ENCODE data around the gene ZNF565.

The ZNF565 gene

GRCh38 chr19:36149673-36150406 lies 64.6 kb downstream of the ZNF565 start:
- H3K9me3 ChIP-seq (ENCODE audit: control insufficient read depth, insufficient read depth, low read length) = no peaks in the 10 kb centered on the region
- H3K27me3 ChIP-seq (ENCODE audit: control insufficient read depth, insufficient read depth, low read length) = no peaks in the 10 kb centered on the region
- WGBS (ENCODE audit: insufficient coverage, insufficient read length) = no CpG with 5 or more reads among the region's 13 CpGs
- H3K36me3 ChIP-seq (ENCODE audit: control insufficient read depth, insufficient read depth, low read length) = peaks cover 30% of the 10 kb centered on the region
- DNase-seq (ENCODE audit: low read depth, low spot score) = no peak
- H3K27ac ChIP-seq (ENCODE audit: low read length) = no peak overlapping the region
- no peaks in the 10 kb centered on the region for H3K4me1 ChIP-seq (ENCODE audit: control insufficient read depth, insufficient read depth, low read length)
- H3K4me3 ChIP-seq (ENCODE audit: low read length) = no peak overlapping the region

GRCh38 chr19:36144624-36145023 lies 69.8 kb downstream of the ZNF565 start:
- Histone ChIP-seq H3K36me3 (ENCODE audit: control insufficient read depth, insufficient read depth, low read length) (peaks cover 27% of the 10 kb centered on the region), H3K4me1 (ENCODE audit: control insufficient read depth, insufficient read depth, low read length) (no peaks in the 10 kb centered on the region), H3K27me3 (ENCODE audit: control insufficient read depth, insufficient read depth, low read length) (no peaks in the 10 kb centered on the region), H3K4me3 (ENCODE audit: low read length) (no peak overlapping the region), H3K9me3 (ENCODE audit: control insufficient read depth, insufficient read depth, low read length) (no peaks in the 10 kb centered on the region), H3K27ac (ENCODE audit: low read length) (no peak overlapping the region)
- no peak for DNase-seq (ENCODE audit: low read depth, low spot score)
- no CpG with 5 or more reads among the region's 6 CpGs for WGBS (ENCODE audit: insufficient coverage, insufficient read length)

GRCh38 chr19:36142496-36142895 lies 72.0 kb downstream of the ZNF565 start:
- no peaks in the 10 kb centered on the region for H3K9me3 ChIP-seq (ENCODE audit: control insufficient read depth, insufficient read depth, low read length)
- no peak for DNase-seq (ENCODE audit: low read depth, low spot score)
- no peak overlapping the region for H3K27ac ChIP-seq (ENCODE audit: low read length)
- H3K4me3 ChIP-seq (ENCODE audit: low read length) = no peak overlapping the region
- H3K36me3 ChIP-seq (ENCODE audit: control insufficient read depth, insufficient read depth, low read length) = peaks cover 22% of the 10 kb centered on the region
- WGBS (ENCODE audit: insufficient coverage, insufficient read length) = no CpG with 5 or more reads among the region's 9 CpGs
- no peaks in the 10 kb centered on the region for H3K4me1 ChIP-seq (ENCODE audit: control insufficient read depth, insufficient read depth, low read length)
- H3K27me3 ChIP-seq (ENCODE audit: control insufficient read depth, insufficient read depth, low read length) = no peaks in the 10 kb centered on the region

DNA sequence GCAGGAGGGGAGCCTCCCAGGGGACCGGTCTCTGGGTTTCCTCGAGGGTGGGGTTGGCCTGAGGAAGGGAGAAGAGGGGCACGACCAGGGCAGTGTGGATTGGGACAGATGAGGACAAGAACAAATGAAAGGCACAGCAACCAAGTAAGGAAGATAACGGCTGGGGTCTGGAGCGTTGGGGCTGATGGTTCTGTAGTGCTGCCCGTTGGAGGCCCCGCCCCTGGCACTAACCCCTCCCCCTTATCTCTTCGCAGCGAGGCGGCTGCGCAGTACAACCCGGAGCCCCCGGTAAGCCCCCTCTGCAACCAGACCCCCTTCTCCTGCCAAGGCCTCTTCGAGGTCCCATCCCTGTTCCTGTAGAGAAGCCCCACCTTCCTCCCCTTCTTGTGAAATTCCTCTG lies 72.4 kb downstream of the ZNF565 start:
- Histone ChIP-seq H3K4me3 (ENCODE audit: low read length) (no peak overlapping the region), H3K9me3 (ENCODE audit: control insufficient read depth, insufficient read depth, low read length) (no peaks in the 10 kb centered on the region), H3K27ac (ENCODE audit: low read length) (no peak overlapping the region), H3K4me1 (ENCODE audit: control insufficient read depth, insufficient read depth, low read length) (no peaks in the 10 kb centered on the region), H3K27me3 (ENCODE audit: control insufficient read depth, insufficient read depth, low read length) (no peaks in the 10 kb centered on the region), H3K36me3 (ENCODE audit: control insufficient read depth, insufficient read depth, low read length) (peaks cover 21% of the 10 kb centered on the region)
- no peak for DNase-seq (ENCODE audit: low read depth, low spot score)
- WGBS (ENCODE audit: insufficient coverage, insufficient read length) = no CpG with 5 or more reads among the region's 14 CpGs

DNA sequence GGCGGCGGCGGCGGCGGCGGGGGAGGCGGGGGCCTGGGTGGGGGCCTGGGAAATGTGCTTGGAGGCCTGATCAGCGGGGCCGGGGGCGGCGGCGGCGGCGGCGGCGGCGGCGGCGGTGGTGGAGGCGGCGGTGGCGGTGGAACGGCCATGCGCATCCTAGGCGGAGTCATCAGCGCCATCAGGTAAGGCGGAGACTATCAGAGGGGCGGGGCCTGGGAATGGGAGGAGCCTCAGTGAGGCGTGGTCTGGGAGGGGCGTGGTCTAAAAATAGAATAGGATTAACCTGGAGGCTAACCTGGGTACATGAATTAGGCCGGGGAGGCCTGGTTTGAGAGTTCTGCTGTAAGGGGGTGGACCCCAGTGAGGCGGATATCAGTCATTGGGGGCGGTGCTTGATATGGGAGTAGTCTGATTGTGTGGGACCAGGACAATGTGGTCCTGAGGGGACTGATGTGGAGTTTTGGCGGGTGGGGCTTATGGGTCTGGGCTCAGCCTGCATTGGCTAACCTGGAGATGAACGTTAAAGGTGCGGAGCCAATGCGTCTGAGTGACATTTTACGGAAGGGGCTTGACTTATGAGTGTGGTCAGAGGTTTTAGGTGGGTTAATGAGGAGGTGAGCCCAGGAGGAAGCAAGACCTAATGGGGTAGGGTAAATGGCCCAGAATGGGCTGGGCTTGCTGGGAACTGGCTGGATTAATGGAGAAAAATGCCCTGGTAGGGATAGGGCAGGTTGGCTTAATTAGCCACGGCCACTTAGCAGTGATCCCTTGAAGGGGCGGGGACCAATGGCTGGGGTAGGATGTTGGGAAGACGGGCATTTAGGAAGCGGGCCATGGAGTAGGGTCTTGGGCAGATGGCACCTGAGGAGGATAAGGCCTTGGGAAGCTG lies 73.2 kb downstream of the ZNF565 start:
- no peaks in the 10 kb centered on the region for H3K4me1 ChIP-seq (ENCODE audit: control insufficient read depth, insufficient read depth, low read length)
- peak; percentile 87 for DNase-seq (ENCODE audit: low read depth, low spot score)
- H3K4me3 ChIP-seq (ENCODE audit: low read length) = peak overlapping the region; percentile 82; the same call in 1 of the 2 replicates
- H3K27me3 ChIP-seq (ENCODE audit: control insufficient read depth, insufficient read depth, low read length) = no peaks in the 10 kb centered on the region
- no CpG with 5 or more reads among the region's 42 CpGs for WGBS (ENCODE audit: insufficient coverage, insufficient read length)
- no peaks in the 10 kb centered on the region for H3K9me3 ChIP-seq (ENCODE audit: control insufficient read depth, insufficient read depth, low read length)
- no peak overlapping the region for H3K27ac ChIP-seq (ENCODE audit: low read length)
- H3K36me3 ChIP-seq (ENCODE audit: control insufficient read depth, insufficient read depth, low read length) = peaks cover 15% of the 10 kb centered on the region

GRCh38 chr19:36140304-36141038 lies 74.0 kb downstream of the ZNF565 start:
- H3K27me3 ChIP-seq (ENCODE audit: control insufficient read depth, insufficient read depth, low read length) = no peaks in the 10 kb centered on the region
- no CpG with 5 or more reads among the region's 31 CpGs for WGBS (ENCODE audit: insufficient coverage, insufficient read length)
- H3K4me1 ChIP-seq (ENCODE audit: control insufficient read depth, insufficient read depth, low read length) = no peaks in the 10 kb centered on the region
- peak overlapping the region; percentile 82 for H3K4me3 ChIP-seq (ENCODE audit: low read length)
- no peak overlapping the region for H3K27ac ChIP-seq (ENCODE audit: low read length)
- no peaks in the 10 kb centered on the region for H3K9me3 ChIP-seq (ENCODE audit: control insufficient read depth, insufficient read depth, low read length)
- H3K36me3 ChIP-seq (ENCODE audit: control insufficient read depth, insufficient read depth, low read length) = peaks cover 6% of the 10 kb centered on the region
- no peak for DNase-seq (ENCODE audit: low read depth, low spot score)

- peaks cover 5% of the 10 kb centered on the region; the same call in 1 of the 2 replicates for H3K36me3 ChIP-seq (ENCODE audit: control insufficient read depth, insufficient read depth, low read length)
- H3K27me3 ChIP-seq (ENCODE audit: control insufficient read depth, insufficient read depth, low read length) = no peaks in the 10 kb centered on the region
- peak; percentile 98 for DNase-seq (ENCODE audit: low read depth, low spot score)
- no CpG with 5 or more reads among the region's 75 CpGs for WGBS (ENCODE audit: insufficient coverage, insufficient read length)
- H3K27ac ChIP-seq (ENCODE audit: low read length) = no peak within 1 kb of the TSS
- H3K4me1 ChIP-seq (ENCODE audit: control insufficient read depth, insufficient read depth, low read length) = no peaks in the 10 kb centered on the region
- no peaks in the 10 kb centered on the region for H3K9me3 ChIP-seq (ENCODE audit: control insufficient read depth, insufficient read depth, low read length)
- H3K4me3 ChIP-seq (ENCODE audit: low read length) = peak within 1 kb of the TSS; percentile 82
These were observed 74.8 kb downstream of the ZNF565 start, which contains the start of gene CAPNS1 for GRCh38 chr19:36139473-36140303. TSS of gene CAPNS1 (plus strand) at chr19:36140066. CDS start at chr19:36141012, 946 bp downstream.

- Histone ChIP-seq H3K27ac (ENCODE audit: low read length) (no peak overlapping the region), H3K27me3 (ENCODE audit: control insufficient read depth, insufficient read depth, low read length) (no peaks in the 10 kb centered on the region), H3K36me3 (ENCODE audit: control insufficient read depth, insufficient read depth, low read length) (peaks cover 3% of the 10 kb centered on the region; the same call in 1 of the 2 replicates), H3K4me1 (ENCODE audit: control insufficient read depth, insufficient read depth, low read length) (no peaks in the 10 kb centered on the region), H3K4me3 (ENCODE audit: low read length) (peak overlapping the region; percentile 82), H3K9me3 (ENCODE audit: control insufficient read depth, insufficient read depth, low read length) (no peaks in the 10 kb centered on the region)
- no CpG with 5 or more reads among the region's 7 CpGs for WGBS (ENCODE audit: insufficient coverage, insufficient read length)
- DNase-seq (ENCODE audit: low read depth, low spot score) = no peak
These were observed 75.4 kb downstream of the ZNF565 start for GRCh38 chr19:36139120-36139472.

DNA sequence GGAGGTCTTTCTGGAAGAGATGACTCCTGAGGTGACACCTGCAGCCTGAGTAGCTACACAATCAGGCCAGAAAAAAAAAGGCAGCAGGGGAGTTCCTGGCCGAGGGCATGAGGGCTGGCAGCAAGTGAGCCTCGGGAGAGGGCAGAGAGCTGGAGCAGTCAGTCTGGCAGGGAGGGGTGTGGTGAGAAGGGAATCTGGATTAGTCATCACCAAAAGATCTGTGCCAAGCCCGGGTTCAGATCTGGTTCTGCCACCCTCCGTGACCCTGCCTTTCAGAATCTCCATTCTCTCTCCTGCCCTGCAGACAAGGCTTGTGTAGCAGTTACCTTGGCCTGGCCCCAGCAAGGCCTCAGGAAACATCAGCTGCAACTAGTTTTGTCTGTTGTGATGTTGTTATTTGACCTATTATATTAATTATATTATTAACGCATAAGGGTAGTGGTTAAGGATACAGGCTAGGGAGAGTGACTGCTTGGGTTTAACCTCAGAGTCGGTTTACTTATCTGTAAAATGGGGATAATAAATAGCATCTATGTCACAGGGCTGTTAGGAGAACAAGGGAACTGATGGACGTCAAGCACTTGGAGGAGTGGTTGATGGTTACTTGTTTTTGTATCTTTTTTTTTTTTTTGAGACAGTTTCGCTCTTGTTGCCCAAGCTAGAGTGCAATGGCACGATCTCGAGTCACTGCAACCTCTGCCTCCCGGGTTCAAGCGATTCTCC lies 77.3 kb downstream of the ZNF565 start:
- H3K4me1 ChIP-seq (ENCODE audit: control insufficient read depth, insufficient read depth, low read length) = no peaks in the 10 kb centered on the region
- no peak for DNase-seq (ENCODE audit: low read depth, low spot score)
- H3K27ac ChIP-seq (ENCODE audit: low read length) = no peak overlapping the region
- WGBS (ENCODE audit: insufficient coverage, insufficient read length) = no CpG with 5 or more reads among the region's 12 CpGs
- no peaks in the 10 kb centered on the region for H3K27me3 ChIP-seq (ENCODE audit: control insufficient read depth, insufficient read depth, low read length)
- H3K9me3 ChIP-seq (ENCODE audit: control insufficient read depth, insufficient read depth, low read length) = no peaks in the 10 kb centered on the region
- H3K36me3 ChIP-seq (ENCODE audit: control insufficient read depth, insufficient read depth, low read length) = no peaks in the 10 kb centered on the region
- no peak overlapping the region for H3K4me3 ChIP-seq (ENCODE audit: low read length)

All from iPS DF 6.9 (cell line).